ENCODE data around the gene MCTP1.

The MCTP1 gene

GRCh38 chr5:94674490-94675382 lies 610.2 kb downstream of the MCTP1 start:
- no peak for DNase-seq (ENCODE audit: low spot score)
- FAIRE-seq = no peak

- no peak for FAIRE-seq
- DNase-seq (ENCODE audit: low spot score) = no peak
These were observed 612.1 kb downstream of the MCTP1 start for GRCh38 chr5:94672746-94673145.

- DNase-seq (ENCODE audit: low spot score) (no peak), FAIRE-seq (no peak)
These were observed 614.2 kb downstream of the MCTP1 start for GRCh38 chr5:94670726-94671125.

- DNase-seq (ENCODE audit: low spot score) = no peak
- FAIRE-seq = no peak
These were observed 617.0 kb downstream of the MCTP1 start for GRCh38 chr5:94667937-94668336.

GRCh38 chr5:94661086-94661485 lies 623.8 kb downstream of the MCTP1 start:
- DNase-seq (ENCODE audit: low spot score) (no peak), FAIRE-seq (no peak)

GRCh38 chr5:94660506-94660905 lies 624.4 kb downstream of the MCTP1 start:
- DNase-seq (ENCODE audit: low spot score) (no peak), FAIRE-seq (no peak)

GRCh38 chr5:94658272-94658671 lies 626.6 kb downstream of the MCTP1 start:
- no peak for FAIRE-seq
- DNase-seq (ENCODE audit: low spot score) = no peak
